Activated naive CD4-positive, alpha-beta T cell treated with Interleukin-2 at 50 U/mL for 16 hours (primary cell): ENCODE results near the gene EGFL8.
A peak's percentile ranks its signal among the peaks of the same experiment; 100 is the strongest.
"Not testable (repeated sequence)": the region's sequence is repeated elsewhere in the genome, so short reads cannot be mapped to it uniquely, and the experiment has no call there.

Experiments
- DNase-seq: peaks from one replicate; pipeline ENCODE4 v3.0.0-alpha.2; 2020

Gene EGFL8

DNA sequence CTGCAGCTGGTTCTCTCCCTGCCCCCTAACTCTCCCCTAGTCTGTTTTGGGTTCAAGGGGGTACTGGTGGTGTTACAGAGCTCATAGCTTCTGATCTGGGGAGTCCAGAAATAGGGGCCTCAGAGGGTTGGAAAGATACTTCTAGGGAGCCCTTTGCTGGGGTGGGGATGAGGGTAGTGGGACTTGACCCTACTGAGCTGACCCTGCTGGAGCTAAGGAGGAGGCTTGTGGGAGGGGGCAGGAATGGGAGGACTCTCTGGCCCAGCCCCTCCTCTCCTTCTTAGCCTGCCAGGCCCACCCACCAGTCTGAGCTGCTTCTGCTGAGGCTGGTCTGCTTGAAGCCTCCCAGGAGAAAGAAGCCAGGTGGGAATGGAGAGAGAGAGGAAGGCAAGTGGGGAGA, at the start of gene EGFL8:
TSS of gene EGFL8 (plus strand) at position 301 of the 400 bp plus-strand sequence. CDS start 1,571 bp downstream, outside the sequence.
- no peak for DNase-seq

DNA sequence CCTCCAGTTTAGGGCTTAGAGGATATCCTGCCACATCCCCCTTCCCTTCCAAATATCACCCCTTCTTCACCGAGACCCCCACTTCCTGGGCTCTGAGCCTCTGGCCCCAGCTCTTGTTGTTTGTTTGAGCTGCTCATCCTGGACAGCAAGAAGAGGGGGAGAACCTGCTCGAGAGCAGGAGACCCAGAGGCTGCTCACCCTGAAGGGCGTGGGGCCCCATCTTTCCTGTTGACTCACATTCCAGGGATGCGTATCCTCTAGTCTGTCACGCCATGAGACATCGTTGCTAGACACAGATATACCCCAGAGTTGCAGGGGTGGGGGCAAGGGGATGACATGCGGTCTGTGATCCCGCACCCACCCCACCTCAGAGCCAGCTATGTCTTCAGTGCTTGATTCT, 49.6 kb upstream of the EGFL8 start:
- DNase-seq, result no peak

DNA sequence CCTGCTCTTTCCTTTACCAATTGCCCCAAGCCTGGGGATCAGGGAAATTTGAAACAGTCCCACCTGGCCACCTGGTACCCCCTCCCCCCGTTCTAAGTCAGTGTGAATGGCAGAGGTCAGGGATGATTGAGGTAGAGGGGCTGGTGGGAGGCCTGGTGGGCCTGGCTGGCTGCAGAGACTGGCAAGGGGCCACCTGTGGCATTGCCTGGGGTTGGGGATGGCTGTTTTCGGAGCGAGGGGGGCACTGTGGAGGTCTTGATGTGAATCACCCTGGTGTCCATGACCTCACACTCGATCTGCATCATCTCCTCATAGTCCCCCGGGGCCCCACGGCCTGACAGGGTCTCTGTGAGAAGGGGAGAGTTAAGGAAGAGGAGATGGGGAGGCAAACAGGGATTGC, 48.8 kb upstream of the EGFL8 start:
- DNase-seq, result no peak

DNA sequence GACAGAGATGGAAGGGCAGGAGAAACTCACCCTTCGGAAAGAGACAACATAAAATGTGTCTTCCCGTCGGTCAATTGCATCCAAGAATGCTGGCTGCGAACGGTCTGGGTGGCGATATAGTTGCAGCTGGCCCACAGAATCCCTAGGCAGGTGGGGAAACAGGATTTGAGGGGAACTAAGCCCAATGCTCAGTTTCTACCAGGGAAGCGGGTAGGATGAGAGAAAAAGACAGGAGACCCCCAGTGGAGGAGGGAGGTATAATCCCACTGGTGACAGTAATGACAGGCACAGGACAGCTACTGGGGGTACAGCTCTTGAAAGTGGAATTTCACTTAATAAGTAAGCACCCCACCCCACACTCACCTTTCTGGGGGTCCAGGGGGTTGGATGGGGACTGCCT, 47.7 kb upstream of the EGFL8 start:
- DNase-seq, result no peak

DNA sequence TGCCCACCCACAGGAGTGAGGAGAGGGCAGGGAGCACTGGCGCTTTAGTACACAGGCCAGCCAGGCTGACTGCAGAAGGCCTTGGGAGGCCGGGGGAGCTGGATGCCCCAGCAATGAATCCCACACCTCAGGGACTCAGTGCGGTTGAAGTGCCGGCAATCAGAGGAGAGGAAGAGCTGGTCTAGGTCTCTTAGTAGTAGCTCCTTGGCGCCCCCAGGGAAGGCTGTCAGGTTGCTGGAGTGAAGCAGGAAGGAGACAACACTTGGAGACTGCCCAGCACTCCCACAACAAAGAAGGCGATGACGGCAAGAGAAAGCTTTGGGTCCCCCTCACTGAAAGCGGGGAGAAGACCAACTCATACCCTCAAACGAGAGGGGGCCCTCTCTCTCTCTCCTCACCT, 46.9 kb upstream of the EGFL8 start:
- no peak for DNase-seq

DNA sequence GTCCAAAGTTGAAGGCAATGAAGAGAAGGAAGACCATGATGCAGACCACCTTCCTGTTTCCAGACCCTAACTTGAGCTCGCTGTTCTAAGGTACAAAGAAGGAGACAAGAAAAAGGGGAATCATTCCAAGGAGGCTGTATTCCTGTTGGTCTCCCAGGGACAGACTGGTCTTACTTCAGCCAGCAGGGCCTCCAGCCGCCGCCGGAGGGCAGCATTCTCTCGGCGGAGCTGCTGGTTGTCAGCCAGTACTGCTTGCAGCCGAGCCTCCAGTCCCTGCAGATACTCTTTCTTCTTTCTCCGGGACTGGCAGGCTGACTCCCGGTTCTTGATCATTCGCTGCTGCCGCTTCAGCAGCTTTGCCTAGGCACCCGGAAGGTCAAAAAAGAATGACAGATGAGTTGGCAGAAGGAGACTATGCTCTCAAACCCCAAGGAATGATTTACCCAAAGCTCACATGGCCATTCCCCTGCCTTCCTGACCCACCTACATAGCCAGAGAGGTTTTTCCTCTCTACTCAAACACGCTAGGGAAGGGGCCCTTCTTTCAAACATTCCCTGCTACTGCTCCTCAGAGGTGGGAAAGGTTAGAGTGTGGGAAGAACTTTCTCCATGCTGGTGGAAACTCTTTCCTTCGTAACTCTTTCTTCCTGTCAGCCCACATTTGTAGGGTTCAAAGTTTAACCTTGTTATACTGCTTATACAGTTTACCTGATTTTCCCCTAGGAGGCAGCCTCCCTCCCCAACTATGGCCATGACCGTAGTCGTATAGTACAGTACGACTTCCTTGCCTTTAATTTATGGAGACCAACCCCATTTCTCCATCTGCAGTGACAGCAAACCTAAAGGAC, 45.4 kb upstream of the EGFL8 start:
- DNase-seq, result peak; percentile 68

DNA sequence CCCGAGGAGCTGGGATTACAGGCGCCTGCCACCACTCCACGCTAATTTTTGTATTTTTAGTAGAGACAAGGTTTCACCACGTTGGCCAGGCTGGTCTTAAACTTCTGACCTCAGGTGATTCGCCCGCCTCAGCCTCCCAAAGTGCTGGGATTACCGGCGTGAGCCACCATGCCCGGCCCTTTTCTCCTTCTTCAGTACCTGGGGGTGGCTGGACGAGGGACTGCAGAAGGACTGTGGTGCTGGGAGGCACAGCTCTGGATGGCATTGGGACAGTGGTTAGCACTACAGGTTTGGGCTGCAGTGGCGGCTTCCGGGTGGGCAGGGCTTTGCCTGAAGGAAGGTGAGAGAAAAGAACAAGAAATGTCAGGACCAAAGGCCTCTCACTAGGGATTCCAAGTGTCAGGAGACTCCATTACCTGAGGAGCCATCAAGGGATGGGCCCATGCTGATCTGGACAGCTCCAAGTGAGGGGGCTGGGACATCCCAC, 43.8 kb upstream of the EGFL8 start:
- DNase-seq, result no peak

DNA sequence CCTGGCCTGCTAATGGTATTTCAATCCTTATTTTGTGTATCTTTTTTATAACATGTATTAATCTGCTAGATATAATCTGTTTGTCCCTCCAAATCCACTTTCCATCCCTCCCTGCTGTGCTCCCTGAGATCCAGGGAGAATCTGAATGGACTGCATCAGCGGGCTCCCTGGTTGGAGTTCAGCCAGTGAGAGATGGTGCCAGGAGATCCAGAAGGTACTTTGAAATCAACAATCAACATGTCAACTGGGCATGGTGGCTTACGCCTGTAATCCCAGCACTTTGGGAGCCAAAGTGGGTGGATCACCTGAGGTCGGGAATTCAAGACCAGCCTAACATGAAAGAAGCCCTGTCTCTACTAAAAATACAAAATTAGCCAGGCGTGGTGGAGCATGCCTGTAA, 40.7 kb upstream of the EGFL8 start:
- DNase-seq, result no peak

DNA sequence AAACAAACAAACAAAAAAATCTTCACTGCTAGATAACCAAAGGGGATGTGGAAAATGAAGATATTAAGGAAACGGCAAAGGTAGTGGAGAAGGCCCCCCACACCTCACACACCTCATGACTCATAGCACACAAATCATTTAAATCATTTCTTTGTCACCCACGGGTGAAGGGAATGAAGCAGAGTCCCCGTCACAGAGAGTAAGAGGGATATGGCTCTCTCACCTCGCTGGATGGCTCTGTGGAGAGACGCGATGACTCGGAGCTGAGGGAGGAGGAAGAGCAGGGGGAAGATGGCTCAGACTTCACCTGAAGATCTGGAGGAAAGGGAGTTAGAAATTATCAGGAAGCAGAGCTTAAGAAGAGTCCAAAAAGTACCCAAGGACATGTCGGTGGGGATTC, 37.5 kb upstream of the EGFL8 start:
- DNase-seq, result no peak

DNA sequence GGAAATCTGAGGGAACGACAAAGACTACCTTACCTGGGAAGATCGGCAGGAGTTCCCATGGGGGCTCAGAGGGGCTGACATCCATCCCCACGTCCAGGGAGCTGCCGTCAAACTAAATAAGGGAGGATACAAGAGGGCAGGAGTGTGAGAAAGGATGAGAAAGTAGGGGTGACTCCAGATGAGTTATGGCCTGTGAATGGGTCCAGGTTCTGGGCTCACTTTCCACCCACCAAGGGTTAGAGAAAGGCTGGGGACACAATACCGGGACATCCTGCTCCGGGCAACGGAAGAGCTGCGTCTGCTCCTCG, 37.0 kb upstream of the EGFL8 start:
- no peak for DNase-seq

DNA sequence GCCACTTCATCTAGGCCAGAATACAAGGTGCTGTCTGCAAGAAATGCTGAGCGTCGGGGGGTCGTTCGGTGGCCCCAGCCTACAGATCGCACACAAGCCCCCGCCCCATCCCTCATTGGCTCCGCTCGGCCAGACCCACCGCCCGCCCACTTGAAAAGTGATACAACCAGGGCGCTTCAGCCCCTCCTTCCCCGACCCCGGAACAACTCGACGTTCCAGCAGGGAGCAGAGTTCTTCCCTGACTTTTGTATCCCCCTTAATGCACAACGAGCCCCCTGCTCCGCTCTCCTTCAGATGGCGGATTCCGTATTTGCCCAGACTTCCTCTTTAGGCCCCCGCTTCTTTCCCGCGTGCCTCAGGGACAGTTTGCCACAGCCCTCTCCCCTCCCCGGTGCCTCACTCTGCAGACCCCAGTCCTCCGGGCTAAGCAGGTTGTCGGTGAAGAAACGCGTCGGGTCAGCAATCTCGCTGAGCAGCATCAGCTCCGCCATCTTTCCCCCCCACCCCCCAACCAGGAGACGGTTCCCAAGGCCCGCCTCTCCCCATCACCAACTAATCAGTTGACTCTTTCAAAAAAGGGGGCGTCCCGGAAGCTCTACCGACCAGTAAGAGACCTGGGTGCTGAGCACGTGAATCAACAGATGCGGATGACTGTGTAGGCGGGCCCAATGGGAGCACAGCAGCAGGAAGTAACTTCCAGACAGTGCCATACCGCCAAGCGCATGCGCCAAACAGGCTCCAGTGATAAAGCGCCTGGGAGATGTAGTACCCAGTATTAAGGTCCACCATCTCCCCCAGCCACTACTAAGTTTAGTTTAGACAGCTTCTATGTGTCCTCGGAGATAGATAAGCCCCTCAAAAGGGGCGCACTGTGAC, 36.4 kb upstream of the EGFL8 start, which contains the start of gene ATF6B:
TSS of gene ATF6B (minus strand) at position 530 of the 876 bp plus-strand sequence. CDS start at position 491, 39 bp downstream.
- DNase-seq, result peak; percentile 97

DNA sequence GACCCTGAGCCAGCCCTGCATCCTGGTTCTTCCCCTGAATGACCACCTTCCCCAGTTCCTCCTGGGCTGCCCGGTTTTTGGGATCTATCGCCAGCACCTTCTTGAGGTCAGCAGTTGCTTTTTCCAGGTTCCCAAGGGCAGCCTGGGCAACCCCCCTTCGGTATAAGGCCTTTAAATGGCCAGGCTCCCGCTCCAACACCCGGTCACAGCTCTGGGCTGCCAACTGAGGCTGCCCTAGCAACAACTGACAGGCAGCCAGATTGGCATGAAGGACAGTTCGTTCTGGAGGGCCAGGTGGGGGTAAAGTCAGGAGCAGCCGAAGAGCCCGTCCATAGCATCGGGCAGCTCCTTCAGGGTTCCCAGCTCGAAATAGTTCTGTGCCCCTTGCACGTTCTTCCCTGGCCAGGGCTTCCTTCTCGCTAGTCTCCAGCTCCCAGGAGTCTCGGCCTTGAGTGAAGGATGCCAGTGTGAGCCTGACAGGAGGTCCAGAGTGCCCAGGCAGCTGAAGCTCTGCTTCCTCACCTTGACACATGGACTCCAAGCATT, 35.6 kb upstream of the EGFL8 start:
- no peak for DNase-seq

DNA sequence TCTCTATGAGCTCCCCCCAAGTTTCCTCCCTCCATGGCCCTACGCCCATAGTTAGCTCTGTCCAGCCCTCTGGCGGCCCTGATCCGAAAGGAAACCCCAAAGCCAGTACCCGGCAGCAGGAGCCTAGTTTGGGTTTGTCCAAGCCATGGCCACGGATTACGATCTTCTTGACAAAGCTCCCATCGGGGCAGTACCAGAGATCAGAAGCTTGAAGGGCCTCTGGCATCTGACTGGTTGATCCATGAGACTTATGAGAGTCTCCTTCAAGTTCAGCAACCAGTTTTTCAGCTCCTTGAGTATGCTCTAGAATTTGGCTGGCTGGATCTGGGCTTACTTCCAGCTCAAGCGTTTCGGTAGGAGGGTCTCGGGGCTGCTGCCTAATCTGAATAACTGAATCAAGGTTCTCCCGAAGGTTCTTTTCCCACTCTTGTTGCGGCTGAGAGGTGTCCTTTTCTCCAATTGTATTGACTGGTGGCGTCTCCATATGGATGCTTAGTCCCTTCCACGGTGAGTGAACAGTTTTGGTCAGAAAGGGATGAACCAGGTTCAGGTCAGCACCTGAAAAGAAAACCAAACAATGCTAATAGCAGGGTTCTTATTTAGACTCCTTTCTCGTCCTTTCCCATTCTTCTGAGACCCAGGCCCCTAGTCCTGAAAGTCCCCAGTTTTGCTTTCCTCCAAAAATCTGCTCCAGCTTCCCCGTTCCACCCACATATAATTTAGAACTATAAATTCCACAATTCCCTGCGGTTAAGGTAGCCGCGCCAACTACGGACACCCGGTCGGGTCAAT, 34.9 kb upstream of the EGFL8 start:
- no peak for DNase-seq

DNA sequence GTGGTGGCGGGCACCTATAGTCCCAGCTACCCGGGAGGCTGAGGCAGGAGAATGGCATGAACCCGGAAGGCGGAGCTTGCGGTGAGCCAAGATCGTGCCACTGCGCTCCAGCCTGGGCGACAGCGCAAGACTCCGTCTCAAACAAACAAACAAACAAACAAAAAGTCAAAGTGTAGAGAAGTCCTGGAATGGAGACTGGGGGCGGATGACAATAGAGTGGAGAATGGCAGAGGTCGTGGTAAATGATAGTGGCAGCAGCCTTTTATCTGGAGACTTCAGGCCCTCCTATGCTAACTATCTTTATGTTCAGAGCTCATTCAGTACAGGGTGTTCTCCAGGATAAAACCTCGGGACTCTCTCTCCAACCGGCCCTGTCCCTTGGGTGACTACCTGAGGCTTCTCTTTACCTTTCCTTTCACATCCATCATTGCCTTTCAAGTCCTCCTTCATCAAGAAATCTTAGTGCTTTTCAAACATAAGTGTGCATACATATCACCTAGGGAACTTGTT, 32.9 kb upstream of the EGFL8 start:
- DNase-seq, result no peak

DNA sequence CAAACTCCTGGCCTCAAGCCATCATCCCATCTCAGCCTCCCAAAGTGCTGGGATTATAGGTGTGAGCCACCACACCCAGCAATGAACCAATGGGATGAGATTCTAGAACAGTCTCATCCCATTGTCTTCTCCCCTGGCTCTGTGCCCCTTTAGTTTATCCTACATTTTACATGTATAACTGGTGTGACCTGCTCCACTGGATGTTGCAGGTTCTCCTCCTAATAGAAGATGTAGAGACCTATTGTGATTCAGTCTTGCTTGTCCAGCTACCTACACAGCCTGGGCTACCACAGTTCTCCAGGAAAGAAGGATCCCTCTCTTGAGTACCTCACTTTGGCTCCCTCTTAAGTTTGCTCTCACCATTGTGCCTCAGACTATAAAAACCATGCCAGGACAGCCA, 32.3 kb upstream of the EGFL8 start:
- DNase-seq, result no peak

DNA sequence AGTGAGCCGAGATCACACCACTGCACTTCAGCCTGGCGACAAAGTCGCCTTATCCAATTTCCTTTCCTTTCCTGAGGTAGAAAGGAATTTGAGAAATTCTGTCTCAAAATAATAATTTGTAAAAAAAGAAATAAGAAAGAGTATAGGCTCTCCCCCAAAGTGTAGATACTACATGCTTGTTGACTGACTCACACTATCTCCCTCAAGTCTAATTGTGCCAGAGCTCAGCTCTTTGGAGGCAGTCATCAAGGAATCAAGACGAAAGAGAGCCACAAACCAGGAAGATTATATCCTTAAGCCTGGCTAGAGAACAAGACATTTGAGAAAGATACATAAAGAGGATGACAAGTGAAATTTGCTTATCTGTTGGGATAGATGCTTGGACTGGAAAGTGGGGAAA, 30.6 kb upstream of the EGFL8 start:
- no peak for DNase-seq

DNA sequence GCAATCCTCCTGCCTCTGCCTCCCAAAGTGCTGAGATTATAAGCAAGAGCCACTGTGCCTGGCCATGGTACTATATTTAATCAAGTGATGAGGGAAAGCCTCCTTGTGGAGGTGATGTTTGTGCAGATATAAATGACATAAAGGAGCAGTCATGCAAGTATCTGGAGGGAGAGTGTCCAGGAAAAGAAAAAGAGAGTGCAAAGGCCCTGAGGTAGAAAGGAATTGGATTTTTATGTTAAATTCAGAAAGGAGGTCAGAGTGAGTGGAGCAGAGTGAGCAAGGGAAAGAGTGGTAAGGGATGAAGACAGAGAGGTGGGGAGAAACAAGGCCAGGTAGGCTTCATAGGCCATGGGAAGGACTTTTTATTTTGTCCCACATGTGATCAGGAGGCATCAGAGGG, 26.9 kb upstream of the EGFL8 start:
- DNase-seq, result no peak

DNA sequence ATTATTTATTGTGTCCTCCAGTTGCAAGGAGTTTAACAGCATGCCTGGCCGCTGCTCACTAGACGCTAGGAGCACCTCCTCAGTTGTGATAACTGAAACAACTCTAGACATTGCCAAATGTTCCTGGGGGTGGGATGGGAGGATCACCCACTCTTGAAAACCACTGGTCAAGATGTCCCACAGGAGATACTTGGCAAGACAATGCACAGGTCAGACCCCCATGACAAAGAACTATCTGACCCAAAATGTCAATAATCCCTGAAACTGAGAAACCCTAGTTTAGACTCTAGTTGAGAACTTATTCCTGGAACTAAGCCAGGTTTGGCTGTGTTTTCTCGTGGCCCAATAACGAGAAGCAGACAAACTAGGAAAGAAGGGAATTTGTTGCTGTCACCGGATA, 24.8 kb upstream of the EGFL8 start:
- no peak for DNase-seq

DNA sequence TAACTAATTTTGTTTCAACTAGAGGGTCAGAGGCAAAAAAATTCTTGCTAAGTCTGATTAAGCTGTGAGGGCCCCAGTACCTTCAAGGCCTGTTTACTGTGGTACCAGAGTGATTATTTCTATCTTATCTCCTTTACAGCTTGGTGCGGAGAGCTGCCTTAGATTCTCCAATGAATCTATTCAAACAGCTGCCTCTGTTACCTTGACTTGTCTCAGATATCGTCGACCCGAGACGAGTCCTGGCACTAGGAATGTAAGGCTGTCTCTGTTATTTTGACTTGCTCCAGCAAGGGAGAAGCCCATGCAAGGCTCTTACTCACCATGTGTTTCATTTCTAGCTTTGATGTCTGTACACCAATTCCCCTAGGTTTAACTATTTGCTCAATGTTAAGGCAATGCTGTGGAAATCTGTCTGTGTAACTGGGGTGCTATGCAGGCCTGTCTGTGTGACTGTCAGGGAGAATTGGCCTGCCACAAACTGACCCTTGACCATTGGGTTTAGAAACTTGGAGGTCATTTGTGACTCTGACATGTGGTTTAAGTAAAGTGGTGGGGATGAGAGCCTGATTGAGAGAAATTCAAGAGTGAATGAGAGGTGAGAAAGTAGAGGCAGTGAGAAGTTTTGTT, 23.9 kb upstream of the EGFL8 start:
- DNase-seq, result no peak

DNA sequence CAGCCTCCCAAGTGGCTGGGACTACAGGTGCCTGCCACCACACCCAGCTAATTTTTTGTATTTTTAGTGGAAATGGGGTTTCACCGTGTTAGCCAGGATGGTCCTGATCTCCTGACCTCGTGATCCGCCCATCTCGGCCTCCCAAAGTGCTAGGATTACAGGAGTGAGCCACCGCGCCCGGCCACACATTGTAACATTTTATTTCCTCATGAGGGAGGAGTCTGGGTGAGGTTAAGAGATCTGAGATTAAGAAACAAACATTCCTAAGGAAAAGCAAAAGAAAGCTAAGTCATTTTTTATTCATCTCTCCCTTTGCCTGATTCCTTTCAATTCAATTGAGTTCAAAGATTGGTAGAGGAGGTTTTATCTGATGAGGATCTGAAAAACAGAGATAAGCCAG, 20.2 kb upstream of the EGFL8 start:
- not testable (repeated sequence) for DNase-seq

DNA sequence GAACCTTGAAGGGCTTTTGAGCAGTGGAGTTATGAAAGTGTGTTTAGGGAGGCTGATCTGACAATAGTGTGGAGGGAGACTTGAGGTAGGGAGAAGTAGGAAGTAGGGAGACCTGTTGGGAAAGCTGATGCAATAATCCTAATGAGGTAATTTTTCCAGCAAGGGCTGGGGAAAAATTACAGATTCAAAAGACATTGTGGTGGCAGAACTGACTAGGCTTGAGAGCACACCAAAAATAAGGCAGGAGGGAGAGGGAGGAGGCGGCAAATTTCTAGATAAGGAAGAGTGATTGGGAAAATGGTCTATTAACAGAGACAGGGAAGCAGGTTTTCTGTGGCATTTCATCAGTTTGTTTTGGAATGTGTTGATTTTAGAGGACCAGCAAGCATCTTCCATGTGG, 18.1 kb upstream of the EGFL8 start:
- DNase-seq, result no peak

DNA sequence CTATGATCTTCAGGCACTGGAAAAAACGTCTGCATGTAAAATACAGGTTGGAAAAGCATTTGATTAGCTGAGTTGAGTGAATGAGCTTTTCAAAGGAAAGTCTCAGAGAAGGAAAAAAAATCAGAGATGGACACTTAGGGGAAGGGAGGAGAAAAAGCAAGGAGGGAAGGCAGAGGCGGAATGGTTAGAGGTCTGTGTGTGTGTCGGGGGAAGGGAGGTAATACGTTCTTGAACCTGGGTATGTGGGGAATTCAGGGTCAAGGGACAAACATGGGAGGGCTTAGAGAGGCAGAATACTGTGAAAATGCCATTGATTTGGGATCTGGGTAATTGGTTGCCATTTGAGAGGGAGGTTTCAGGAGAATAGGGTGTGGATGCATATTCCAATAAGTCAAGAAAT, 17.7 kb upstream of the EGFL8 start:
- DNase-seq, result no peak
